Neural crest cell (in vitro differentiated cells): ENCODE measurements around the gene PEF1. TPM values are rescaled to one million over a fixed set of nuclear protein-coding genes. Genes with fewer than 3 reads are reported as not detected.

Source experiments
- DNase-seq: peaks from one replicate; pipeline ENCODE4 v3.0.0; 2021; ENCODE audit warnings: low read depth, mixed read lengths, low spot score
- H3K27ac Mint-ChIP-seq: one replicate; pipeline ENCODE4 v1.8.0; 2021; ENCODE audit warnings: mild to moderate bottlenecking, mixed read lengths; ENCODE audit not compliant: unreplicated experiment
- H3K27me3 Mint-ChIP-seq: 2 replicates; pipeline ENCODE4 v1.8.0; 2021; ENCODE audit warnings: low read depth, mild to moderate bottlenecking, mixed read lengths
- H3K36me3 Mint-ChIP-seq: 2 replicates; pipeline ENCODE4 v1.8.0; 2021; ENCODE audit warnings: low read depth, mild to moderate bottlenecking, mixed read lengths
- H3K4me1 Mint-ChIP-seq: 2 replicates; pipeline ENCODE4 v1.8.0; 2021; ENCODE audit warnings: mixed read lengths
- H3K4me3 Mint-ChIP-seq: one replicate; pipeline ENCODE4 v1.8.0; 2021; ENCODE audit warnings: mild to moderate bottlenecking, mixed read lengths
- H3K9me3 Mint-ChIP-seq: 2 replicates; pipeline ENCODE4 v1.8.0; 2021; ENCODE audit warnings: mixed read lengths
- CTCF ChIP-seq: fragments of 200-600 bp; sonication (generic); conservative IDR thresholded peaks from 2 replicates; pipeline ENCODE4 v1.5.0; 2021; ENCODE audit warnings: antibody characterized with exemption, mild to moderate bottlenecking
- total RNA-seq: library from RNA; stranded (reverse); gene quantifications from 2 replicates; pipeline ENCODE4 v1.2.1, GENCODE V29; 2021

PEF1 gene
- total RNA-seq, 1 donor from 2014 or later = 52.4 TPM

DNA sequence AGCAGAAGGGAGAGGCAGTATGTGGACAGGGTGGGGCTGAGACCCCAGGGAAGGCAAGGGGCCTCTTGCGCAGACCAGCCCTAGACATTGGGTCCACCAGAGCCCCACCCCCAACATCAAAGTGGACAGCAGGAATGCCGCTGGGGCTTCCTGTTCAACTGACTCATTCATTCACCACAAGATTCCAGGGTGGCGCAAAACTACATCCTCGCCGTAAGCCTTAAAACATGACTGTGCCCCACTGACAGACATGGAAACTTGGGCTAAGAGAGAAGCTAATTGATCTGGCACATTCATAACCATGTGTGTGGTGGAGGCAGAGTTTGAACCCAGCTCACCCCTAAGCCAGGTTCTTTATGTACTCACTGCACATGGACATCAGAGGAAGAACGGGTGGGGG is 45.2 kb upstream of the PEF1 start:
- Mint-ChIP-seq H3K27me3 (no peaks in the 10 kb centered on the region), H3K27ac (peak overlapping the region; percentile 20), H3K4me3 (no peak overlapping the region), H3K36me3 (no peaks in the 10 kb centered on the region), H3K4me1 (peaks cover 8% of the 10 kb centered on the region), H3K9me3 (no peaks in the 10 kb centered on the region)
- no peak for DNase-seq
- no peak for TF ChIP-seq CTCF

GRCh38 chr1:31689379-31689778 is 44.7 kb upstream of the PEF1 start:
- no peak for TF ChIP-seq CTCF
- Mint-ChIP-seq H3K4me1 (peaks cover 8% of the 10 kb centered on the region), H3K36me3 (no peaks in the 10 kb centered on the region), H3K9me3 (no peaks in the 10 kb centered on the region), H3K4me3 (no peak overlapping the region), H3K27me3 (no peaks in the 10 kb centered on the region), H3K27ac (no peak overlapping the region)
- no peak for DNase-seq

- peaks cover 4% of the 10 kb centered on the region for H3K4me1 Mint-ChIP-seq
- no peak overlapping the region for H3K27ac Mint-ChIP-seq
- H3K36me3 Mint-ChIP-seq = no peaks in the 10 kb centered on the region
- H3K27me3 Mint-ChIP-seq = no peaks in the 10 kb centered on the region
- no peaks in the 10 kb centered on the region for H3K9me3 Mint-ChIP-seq
- H3K4me3 Mint-ChIP-seq = no peak overlapping the region
- TF ChIP-seq CTCF = no peak
- no peak for DNase-seq
Observed at GRCh38 chr1:31688233-31688918, 43.7 kb upstream of the PEF1 start.

DNA sequence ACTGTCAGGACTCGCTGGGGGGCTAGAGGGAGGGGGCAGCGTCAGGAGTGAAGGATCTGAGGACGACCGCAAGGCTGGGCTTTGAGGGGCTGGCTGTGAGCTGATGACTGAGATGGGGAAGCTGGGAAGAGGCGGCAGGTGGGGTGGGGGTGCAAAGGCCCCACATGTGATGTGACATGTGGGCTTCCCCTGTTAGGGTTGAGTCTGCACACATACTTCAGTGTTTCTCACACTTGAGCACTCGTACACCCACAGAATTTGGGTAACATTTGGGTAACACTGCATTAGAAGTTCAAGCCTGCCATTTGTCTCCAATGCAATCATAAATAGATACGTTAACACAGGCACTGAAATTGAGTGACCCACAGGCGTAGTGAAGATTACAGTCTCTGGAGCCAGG is 42.9 kb upstream of the PEF1 start:
- H3K4me1 Mint-ChIP-seq = peaks cover 4% of the 10 kb centered on the region
- H3K36me3 Mint-ChIP-seq = no peaks in the 10 kb centered on the region
- no peaks in the 10 kb centered on the region for H3K27me3 Mint-ChIP-seq
- no peak overlapping the region for H3K4me3 Mint-ChIP-seq
- no peak for DNase-seq
- H3K9me3 Mint-ChIP-seq = no peaks in the 10 kb centered on the region
- H3K27ac Mint-ChIP-seq = no peak overlapping the region
- TF ChIP-seq CTCF = no peak

DNA sequence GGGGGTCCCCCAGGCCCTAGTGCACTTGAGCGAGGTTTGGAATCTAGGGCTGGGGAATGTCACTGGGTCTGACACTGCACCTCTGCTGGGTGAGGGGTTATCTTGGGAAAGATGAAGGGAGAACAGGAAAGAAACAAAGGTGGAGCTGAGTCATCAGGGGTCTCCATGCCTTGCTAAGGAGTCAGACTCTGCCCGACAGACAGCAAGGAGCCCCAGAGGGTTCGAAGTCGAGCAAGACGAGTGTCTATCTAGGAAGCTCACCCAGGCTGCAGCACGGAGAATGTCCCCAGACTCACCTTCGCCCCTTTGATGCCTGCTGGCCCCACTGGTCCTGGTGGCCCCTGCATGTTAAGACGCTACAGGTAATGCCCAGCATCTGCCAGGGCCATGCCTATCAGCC is 41.1 kb upstream of the PEF1 start:
- Mint-ChIP-seq H3K27me3 (no peaks in the 10 kb centered on the region), H3K4me3 (no peak overlapping the region), H3K4me1 (peaks cover 4% of the 10 kb centered on the region), H3K27ac (no peak overlapping the region), H3K36me3 (no peaks in the 10 kb centered on the region), H3K9me3 (no peaks in the 10 kb centered on the region)
- DNase-seq = no peak
- TF ChIP-seq CTCF = no peak

DNA sequence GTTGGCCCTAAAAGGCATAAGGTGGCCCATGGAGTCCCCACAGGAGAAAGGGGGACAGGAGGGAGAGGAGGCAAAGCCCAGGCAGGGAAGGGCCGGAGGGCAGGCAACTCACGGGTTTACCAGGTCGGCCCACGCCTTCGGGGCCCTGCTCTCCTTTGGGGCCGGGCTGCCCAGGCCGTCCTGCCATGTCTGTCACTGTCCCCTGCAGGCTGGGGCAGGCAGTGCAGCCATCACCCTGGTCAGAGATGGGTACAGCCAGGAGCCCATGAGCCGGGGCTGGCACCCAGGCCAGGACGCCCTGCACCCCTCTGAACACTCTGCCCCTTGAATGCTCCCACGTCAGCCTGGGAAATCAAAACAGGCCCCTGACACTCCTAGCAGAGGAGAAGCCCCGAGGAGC is 39.3 kb upstream of the PEF1 start:
- DNase-seq = no peak
- H3K27me3 Mint-ChIP-seq = no peaks in the 10 kb centered on the region
- H3K36me3 Mint-ChIP-seq = no peaks in the 10 kb centered on the region
- peak; percentile 47 for TF ChIP-seq CTCF
- H3K4me1 Mint-ChIP-seq = no peaks in the 10 kb centered on the region
- H3K9me3 Mint-ChIP-seq = no peaks in the 10 kb centered on the region
- H3K27ac Mint-ChIP-seq = no peak overlapping the region
- H3K4me3 Mint-ChIP-seq = no peak overlapping the region
